Thoracic aorta (tissue), 2 donors: ENCODE data around the gene SCG5. TPM values are rescaled to one million over a fixed set of nuclear protein-coding genes. Genes with fewer than 3 reads are reported as not detected.

Experiments used
- total RNA-seq, 2 donors: library from RNA; depleted of rRNA; stranded (reverse); fragments of >200 nt; gene quantifications; one replicate each; pipeline versions ENCODE4 v1.1.0 to v1.2.3, GENCODE V29; 2016

The SCG5 gene
- total RNA-seq, 2 donors from 2014 or later: 2.4 to 3.3 TPM

Other genes starting within 250 kb of the SCG5 start
- gene GOLGA8K, start 238.4 kb upstream of the SCG5 start, total RNA-seq: under 1 TPM in 1 of 2 donors, not detected in 1; 0.41 TPM
- gene GOLGA8O, start 186.1 kb upstream of the SCG5 start, total RNA-seq: 1 to 10 TPM in 1 of 2 donors, not detected in 1; 2.4 TPM
- gene GOLGA8N, start 48.3 kb upstream of the SCG5 start, total RNA-seq: 10 to 100 TPM; 21.2 to 36.8 TPM
- under 1 TPM; 0.68 to 0.92 TPM for gene ARHGAP11A, start 26.2 kb upstream of the SCG5 start, total RNA-seq
- under 1 TPM; 0.42 to 0.95 TPM for gene GREM1, start 76.3 kb downstream of the SCG5 start, total RNA-seq